NCI-H1436 (cell line): ENCODE measurements around the gene ABTB2.
"Not testable (repeated sequence)": the region's sequence is repeated elsewhere in the genome, so short reads cannot be mapped to it uniquely, and the experiment has no call there.

Source experiments
- DNase-seq: peaks from one replicate; lab custom pipeline; 2025; lab: John Stamatoyannopoulos, UW

ABTB2 gene

DNA sequence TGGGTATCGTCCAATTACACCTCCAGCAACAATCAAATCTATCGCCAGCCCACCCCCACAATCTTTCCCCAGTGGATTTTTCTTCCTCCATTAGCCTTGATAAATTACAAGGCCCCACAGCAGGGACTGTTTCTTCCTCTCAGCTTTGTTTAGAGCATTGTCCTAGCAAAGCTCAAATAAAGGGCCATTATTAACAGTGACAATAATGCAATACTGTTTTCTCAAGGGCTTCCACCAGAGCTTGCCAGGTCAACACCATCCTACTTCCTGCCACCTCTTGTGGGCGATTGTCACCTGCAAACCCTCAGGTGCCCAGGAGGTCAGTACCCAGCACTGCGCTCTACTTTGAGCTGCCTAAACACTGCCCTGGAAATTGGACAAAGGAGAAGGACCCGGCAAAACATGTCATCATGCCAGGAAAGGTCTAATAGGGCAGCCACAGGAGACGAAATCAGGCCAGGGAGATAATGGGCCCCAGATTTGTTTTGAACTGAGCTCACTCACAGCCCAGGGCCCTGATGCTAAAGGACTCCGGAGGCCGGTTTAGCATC, 95.2 kb downstream of the ABTB2 start:
- DNase-seq: no peak

DNA sequence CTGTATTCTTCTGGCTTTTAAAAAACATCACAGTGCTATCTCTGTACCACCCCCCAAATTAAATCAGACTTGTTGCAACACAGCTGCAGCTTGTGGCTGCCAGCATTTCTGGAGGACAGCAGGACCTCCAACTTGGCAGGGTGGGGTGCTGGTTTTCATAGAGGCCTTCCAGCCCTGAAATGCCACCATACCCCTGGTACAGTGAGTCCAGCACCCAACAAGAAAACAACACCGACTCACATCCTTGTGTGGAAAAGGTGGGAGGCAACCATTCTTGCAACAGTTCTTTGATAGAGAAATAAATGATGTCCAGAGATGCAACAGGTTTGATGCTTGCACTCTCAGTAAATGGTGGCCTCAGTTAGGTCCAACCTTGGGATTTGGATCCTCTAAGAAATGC, 96.0 kb downstream of the ABTB2 start:
- DNase-seq: no peak

DNA sequence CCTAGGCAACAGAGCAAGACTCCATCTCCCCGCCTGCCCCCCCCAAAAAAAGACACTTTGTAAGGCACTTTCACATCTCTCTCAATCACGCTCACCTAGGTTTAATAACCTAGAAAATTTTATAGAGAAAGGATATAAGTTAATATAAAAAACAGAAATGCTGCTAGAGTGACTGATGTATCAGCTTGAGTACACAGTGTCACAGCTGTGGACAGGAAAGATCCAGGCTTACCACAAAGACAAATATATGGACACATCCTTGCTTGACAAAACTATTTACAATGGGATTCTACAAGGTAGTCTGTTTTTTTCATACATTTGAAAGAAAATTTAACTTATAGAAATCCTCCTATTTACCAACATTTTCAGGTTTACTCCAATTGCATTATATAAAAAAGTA, 96.7 kb downstream of the ABTB2 start:
- no peak for DNase-seq

DNA sequence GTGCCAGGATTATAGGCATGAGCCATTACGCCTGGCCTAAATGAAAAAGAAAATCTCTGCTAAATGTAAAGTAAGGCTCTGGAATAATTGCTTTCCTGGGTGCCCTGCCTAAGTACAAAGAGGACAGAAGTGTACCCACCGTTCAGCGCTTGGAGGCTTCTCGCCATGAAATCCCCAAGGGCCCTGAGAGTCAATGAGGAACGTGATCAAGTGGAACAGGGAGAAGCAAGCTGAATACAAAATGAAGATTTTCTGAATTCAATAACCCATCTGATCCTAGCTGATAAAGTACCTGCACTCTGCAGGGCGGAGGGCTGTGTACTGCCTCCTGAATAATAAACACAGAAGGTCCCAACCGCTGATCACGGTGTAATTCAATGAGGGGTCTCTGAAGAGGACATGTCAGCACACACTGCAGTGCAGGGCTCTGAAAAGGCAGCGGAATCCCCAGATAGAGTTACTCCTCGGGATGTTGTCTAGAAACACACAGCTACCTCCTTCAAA, 97.7 kb downstream of the ABTB2 start:
- peak; percentile 75 for DNase-seq

DNA sequence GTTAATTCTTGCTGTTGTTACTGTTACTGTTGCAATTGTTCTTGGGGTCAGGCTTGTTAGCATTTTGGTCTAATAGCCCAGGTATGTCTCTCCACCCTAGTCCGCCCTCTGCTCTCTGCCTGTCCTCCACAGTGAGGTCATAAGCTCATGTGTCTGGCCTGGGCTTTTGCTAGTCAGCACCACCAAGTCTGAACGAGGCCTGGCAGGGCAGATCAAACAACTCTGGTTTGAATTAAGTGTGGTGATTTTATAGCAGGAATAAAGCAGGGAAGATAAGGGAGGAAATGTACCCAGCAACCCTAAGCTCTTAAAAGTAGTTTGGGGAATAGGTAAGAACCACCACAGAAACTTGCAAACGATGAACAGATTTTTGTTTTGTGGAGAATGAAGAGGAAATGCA, 98.7 kb downstream of the ABTB2 start:
- no peak for DNase-seq

DNA sequence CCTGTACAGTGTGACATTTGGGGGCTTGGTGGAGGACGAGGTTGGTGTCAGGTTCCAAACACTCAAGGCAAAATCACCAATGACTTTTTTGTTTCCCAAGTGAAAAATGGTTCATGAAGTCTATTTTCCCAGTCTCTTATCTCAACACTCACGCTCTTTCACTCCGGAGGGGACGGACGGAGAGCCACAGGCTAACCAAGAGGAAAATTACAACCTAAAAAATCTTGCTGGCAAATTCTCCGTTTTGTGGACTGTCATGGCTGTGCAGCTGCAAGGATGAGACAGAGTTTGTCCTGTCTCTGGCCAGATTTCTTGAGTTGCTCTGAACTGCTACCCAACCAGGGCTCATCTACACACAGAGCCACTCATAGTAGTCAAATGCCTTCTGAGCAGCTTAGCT, 101.2 kb downstream of the ABTB2 start:
- DNase-seq: no peak

DNA sequence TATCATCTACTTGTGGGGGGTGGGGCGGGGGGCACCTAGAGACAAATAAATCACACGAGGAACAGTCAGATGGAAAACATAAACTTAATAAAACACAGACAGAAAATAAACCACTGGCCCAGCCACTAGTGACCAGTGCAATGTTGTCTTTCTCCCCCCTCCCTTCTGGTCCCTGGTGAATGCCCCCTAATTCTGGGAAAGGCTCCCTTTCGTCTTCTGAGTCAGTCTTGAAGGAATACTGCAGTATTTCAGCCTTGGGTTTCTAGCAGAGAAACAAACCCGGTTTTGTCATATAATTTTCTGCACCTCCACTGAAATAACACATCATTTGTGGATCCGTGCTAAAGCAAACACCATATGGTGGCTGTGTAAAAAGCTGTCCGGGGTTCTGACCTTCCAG, 101.7 kb downstream of the ABTB2 start:
- DNase-seq: no peak

DNA sequence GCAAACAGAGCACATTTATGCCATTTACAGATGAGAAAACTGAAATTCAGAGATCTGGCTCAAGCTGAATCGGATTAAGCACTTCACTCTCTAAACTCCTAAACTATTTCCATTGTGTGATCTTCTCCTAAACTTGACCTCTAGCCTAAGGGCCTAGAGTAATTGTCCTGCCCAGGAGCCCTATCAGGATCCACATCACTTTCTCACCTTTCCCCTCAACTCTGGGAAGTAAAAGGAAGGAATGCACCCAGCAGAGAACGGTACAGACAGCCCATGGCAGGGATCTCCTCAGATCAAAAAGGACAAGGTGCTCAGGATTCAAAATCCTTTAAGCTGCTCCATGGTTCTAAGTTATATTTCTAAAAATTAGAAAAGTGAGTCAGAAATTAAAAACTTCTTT, 102.7 kb downstream of the ABTB2 start:
- no peak for DNase-seq

DNA sequence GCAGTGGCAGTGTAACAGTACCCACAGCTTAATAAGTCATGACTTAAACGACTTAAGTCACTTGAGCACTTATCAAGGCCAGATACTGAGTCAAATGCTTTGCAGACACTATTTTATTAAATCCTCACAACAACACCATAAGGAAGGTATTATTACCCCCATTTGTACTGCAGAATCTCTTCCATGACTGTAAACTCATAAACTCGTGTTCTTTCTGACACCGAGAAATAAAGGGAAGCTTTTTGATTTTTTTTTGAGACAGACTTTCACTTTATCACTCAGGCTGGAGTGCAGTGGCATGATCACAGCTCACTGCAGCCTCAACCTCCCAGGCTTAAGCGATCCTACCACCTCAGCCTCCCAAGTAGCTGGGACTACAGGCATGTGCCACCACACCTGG, 103.8 kb downstream of the ABTB2 start:
- no peak for DNase-seq

DNA sequence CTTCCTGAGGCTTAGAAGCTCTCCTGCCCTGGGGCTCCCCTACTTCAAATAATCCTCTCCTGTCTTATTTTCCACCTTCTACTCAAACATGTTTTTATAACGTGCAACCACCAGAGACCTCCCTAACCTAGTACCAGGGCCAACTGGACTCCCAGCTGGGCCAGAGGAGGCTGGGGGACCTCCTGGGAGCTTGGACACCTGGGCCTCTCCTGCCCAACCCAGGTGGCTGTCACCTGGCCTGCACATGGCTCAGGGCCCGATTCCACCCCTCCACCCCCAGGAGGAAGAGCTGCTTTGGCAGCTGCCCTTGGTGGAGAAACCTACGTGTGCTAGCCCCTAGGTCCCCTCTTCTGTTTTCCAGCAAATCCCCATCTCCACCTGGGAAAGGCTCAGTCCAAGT, 105.2 kb downstream of the ABTB2 start:
- no peak for DNase-seq

DNA sequence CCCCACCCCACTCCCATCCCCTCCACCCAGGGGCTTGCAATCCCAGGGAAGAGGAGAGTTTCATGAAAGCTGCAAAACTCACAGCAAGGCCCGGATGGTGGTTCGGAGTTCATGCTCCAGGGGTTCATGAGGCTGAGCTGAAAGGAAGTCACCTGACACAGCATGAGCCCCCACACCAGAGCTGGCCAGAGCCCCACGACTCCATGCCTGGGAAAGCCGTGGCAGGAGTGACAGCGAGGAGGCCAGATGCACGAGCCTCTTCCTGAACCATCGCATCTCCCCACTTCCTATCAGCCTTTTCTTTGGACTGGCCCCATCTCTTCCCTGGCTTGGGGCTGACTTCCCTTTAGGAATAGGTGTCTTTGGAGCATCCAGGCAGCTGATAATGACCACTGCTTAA, 105.8 kb downstream of the ABTB2 start:
- no peak for DNase-seq

DNA sequence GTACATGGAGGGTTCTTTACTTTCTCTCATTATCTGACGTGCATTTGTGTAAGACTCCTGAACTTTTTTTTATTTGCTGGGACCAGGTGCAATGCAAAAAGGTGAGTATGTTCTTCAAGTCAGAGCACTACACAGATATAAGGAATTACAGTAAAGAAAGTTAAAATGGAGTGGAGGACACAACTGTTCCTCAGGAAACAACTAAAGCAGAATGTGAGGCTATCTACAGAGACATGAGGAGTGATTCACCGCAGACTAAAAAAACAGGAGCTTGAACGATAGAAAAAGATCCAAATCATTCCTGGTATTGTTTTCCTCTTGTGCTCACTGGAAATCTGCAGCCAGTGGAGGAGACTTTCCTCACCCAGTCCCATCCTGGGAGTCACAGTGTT, 106.2 kb downstream of the ABTB2 start:
- no peak for DNase-seq

DNA sequence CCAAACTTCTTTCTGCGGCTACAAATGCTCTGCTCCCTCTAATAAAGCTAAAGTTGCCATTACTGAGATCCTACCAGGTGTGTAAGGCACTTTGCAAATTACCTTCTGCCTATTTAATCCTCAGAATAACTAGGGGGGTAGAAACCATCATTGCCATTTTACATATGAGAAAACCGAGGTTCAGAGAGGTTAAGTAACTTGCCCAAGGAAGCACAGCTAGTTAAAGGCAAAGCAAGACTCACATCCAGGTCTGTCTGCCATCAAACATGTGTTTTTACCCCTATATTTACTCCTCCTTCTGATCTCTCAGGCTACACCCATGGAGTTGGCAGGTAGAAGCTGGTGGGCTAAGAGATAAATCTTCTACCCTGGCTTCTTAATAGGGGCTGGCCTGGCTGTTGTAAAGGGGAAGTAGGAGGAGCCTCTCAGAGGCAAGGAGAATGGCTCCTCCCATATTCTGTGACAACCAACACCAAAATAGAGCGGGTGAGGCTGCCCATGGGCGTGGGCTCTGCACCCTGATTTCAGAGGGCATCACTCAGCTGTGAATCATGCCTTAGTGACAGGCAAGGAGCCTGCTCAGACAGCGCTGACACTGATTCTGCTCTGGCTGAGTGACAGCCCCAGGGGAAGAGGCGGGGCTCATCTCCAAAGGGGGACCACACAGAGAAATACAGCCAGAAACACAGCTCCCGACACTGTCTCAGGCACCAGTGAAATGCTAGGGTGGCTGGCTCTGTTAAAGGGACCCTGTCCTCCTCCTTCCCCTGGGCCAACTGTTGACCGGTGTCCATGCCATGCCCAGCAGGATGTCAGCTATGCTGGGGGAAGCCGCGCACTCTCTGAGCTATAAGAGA, 106.8 kb downstream of the ABTB2 start:
- peak; percentile 31 for DNase-seq

DNA sequence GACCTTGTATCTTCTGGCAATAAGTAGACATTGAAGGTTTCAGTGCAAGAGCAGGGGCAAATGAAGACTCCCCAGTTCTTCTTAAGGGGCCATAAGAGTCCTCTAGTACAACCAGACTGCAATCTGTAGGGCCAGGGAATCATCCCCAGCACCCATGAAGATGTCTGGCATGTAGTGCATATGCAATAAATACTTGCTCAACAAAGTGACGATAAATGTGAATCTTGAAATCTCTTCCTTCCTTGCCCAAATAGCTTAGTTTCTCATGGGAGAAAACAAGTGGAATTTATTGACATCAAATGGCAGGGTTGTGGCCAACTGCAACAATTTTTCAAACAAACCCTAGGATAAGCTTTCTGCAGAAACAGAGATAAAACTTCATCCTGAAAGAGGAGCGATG, 107.6 kb downstream of the ABTB2 start:
- no peak for DNase-seq

DNA sequence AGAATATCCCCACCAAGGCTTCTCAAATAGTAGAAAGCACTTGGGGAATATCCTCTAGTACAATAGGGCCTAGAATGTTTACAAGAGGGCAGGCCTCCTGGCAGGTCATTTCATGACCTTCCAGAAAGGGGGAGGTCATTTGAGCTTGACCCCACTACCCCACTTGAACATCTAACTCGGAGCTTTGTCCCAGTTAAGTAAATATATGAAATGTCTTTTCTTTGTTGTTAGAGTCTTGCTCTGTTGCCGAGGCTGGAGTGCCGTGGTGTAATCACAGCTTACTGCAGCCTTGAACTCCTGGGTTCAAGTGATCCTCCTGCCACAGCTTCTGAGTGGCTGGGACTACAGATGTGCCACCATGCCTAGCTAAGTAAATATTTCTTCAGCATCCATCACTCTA, 108.4 kb downstream of the ABTB2 start:
- DNase-seq: no peak

DNA sequence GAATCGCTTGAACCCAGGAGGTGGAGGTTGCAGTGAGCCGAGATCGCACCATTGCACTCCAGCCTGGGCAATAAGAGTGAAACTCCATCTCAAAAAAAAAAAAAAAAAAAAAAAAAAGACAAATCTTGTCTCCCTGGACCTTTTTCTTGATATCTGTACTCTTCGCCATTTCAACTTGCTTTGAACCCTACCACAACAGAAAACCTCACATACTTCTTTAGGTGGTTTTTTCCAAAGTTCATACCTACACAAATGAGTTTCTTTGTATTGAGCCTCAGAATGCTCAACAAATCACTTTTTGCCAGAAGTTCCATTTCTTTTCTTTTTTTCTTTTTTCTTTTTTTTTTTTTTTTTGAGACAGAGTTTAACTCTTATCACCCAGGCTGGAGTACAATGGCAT, 111.3 kb downstream of the ABTB2 start:
- not testable (repeated sequence) for DNase-seq

DNA sequence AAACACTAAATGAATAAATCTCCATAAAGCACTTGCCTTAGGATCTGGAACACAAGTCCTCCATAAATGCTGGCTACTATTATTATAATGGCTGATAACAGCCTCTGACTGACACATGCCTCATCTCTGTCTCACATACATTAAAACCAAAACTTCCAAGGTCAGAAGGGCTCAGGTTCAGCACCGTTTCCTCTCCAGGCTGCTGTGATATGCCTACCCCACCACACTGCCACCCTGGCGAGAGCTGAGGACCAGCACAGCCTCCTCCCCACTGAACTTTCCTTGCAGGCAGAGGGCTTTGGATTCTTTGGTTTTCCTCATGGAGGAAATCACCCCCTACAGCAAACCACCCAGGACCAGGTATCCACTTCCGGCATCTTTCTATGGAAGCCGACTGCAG, 112.8 kb downstream of the ABTB2 start:
- DNase-seq: no peak

DNA sequence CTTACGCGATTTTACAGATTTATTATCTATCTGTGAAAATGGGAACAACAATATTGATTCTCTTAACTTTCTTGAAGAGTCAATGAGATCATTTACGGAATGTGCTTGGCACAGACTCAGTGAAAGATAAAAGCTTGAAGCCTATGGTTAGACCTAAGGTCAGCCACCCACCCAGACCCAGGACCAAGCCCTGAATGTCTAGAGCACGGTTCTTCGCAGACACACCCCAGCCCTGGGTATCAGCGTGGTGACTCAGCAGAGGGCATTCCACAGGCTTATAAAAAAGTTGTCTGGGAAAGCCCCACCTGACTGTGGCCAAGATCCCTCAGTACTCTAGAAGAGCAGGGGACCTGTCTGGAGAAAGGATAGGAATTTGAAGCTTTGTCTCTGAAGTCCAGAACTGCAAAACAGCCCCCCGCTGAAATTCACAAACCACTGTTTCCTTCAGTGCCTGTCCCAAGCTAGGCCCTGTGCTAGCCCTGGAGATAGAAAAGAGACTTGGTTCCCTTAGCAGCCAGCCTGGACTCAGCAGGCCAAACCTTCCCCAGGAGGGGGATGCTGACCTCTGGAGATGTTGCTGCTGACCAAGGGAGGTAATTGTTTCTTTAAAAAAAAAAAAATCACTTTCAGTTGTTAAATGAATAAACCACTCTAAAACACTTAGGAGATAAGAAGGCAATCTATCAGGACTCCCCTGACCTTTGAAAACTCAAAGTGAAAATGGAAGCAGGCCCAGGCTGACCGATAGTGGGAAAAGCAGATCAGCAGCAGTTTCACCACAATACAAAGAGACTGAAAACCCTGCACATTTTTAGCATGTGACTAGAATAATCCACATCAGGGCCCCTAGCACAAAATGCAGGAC, 114.0 kb downstream of the ABTB2 start:
- DNase-seq: no peak

DNA sequence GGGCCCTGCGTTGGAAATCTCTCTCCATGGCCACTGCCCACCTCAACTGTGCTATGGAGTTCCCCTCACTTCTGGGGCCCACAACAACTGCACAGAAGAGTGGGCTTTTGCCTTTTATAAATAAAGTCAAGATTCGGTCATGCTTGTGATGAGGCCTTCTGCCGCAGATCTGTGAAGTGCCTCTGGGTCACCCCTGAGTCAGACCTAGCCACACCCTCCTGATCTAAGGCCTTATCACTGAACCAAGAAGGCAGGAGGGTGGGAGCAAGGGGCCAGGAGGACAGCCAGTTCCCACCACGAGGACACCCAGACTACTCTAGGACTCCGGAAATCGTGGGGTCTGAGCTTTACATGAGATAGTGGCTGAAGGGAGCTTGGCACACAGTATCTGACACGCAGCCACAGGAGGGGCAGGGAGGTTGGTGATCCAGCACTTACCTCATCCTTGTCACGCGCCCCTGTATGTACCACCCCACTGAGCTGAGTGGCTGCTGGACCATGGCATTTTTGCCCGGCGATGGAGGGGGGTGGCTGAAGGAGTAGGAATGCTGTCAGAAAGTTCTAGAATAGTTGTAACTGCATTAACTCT, 115.7 kb downstream of the ABTB2 start:
- DNase-seq: no peak

DNA sequence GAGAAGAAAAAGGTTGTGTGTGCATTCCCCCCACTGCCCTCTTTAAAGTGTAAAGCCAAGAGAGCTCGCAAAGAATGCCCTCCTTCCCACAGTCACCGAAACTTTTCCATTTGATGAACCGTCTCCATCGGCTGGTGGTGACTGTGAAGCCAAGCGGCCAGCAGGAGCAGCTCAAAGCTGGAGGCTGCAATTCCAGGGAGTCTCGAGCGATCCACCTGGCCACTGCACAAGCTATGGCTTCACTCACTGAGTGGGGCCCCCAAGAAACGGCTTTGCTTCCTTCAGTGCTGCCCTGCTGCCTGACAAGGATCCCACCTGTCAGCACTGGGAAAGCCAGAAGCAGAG, 117.7 kb downstream of the ABTB2 start:
- no peak for DNase-seq

DNA sequence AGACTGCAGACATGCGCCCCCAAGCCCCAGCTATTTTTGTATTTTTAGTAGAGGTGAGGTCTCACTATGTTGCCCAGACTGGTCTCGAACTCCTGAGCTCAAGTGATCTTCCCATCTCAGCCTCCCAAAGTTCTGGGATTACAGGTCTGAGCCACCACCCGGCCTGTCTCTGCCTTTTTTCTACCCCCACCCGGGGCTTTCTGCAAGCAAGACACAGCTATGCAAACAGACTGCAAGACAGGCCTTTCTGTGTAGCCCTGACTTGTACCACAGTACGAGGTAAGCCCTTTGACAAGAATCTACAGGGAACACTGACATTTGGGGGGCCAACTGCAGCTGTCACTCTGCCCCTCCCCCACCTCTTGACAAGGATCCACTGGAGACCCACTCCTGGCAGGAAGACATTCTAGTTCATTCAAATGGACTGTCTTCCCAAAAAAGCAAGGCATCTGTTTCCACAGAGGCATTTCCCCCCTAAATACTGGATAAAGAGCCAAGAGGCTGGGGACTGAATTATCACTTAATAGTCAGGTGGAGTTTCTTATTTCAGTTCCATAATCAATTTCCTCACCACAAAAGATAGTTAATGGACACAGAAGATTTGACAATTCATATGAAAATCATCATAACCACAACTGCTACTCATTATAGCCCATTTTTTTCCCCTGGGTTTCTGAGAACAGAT, 118.2 kb downstream of the ABTB2 start:
- no peak for DNase-seq

DNA sequence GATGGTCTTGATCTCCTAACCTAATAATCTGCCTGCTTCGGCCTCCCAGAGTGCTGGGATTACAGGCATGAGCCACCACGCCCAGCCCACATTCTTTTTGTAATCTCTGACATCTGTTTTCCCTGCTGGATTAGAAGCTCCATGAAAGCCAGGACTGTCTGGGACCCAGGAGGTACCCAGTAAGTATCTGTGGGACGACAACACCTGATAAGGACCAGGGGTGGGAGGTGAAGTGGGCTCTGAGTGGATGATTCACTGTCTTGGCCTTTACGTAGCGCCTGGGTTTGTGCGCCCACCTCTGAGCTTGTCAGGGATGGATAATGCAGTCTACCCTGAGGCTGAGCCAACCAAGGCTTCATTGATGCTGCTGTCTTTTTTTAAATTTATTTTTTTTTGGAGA, 118.8 kb downstream of the ABTB2 start:
- DNase-seq: no peak
